ENCODE results near the gene STMN1. TPM values are rescaled to one million over a fixed set of nuclear protein-coding genes. Genes with fewer than 3 reads are reported as not detected.

The STMN1 gene
- total RNA-seq, 1 experiment from 2014 or later, result 368 TPM

DNA sequence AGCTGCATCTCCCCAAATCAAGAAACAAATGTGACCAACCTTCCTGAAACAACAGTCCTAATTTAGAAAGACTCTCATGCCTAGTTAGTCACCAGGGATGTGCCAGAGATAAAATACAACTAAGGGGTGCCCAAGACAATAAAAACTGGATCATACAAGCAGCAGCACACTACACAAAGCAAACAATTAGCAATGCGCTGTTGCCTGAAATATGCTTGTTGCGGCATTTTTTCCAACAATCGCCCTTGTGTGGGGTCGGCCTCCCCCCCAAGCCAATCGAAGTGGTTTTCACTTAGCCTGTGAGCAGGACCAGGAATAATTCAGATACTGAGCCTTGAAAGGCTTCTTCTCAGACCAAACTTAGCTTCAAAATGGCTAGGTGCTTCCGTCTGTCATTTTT, 1.4 kb upstream of the STMN1 start:
- Histone ChIP-seq H3K9ac (ENCODE audit: low read length) (no peak overlapping the region), H3K4me3 (replicated peaks in 1 of 2; ENCODE audit: low read depth in 1 of 2, low read length in 2 of 2) (no peak overlapping the region), H3K36me3 (ENCODE audit: control insufficient read depth in 1 of 2, insufficient read depth in 2 of 2, low read length in 2 of 2) (peaks cover 14 to 17% of the 10 kb centered on the region in 2 experiments), H3K27ac (ENCODE audit: low read depth, low read length) (no peak overlapping the region), H3K4me1 (ENCODE audit: control insufficient read depth in 1 of 2, insufficient read depth in 2 of 2, low read length in 2 of 2) (peaks cover 5 to 32% of the 10 kb centered on the region in 2 experiments), H3K27me3 (ENCODE audit: insufficient read depth, low read length) (no peaks in the 10 kb centered on the region), H2AFZ (ENCODE audit: low read depth, low read length, poor library complexity, severe bottlenecking) (no peak overlapping the region), H3K9me2 (ENCODE audit: insufficient read depth) (no peaks in the 10 kb centered on the region), H3K79me2 (ENCODE audit: insufficient read depth, low read length) (peaks cover 27% of the 10 kb centered on the region), H4K20me1 (ENCODE audit: insufficient read depth) (peaks cover 10% of the 10 kb centered on the region), H3K4me2 (ENCODE audit: low read length) (no peak overlapping the region), H3K9me3 (ENCODE audit: control insufficient read depth in 1 of 2, insufficient read depth in 1 of 2, low read depth in 1 of 2, low read length in 2 of 2) (no peaks in the 10 kb centered on the region)
- ChIA-PET RAD21 (ENCODE audit: low non-redundant PET in 1 of 2, low total read pairs in 2 of 2, uncharacterized antibody in 2 of 2, unreplicated experiment in 2 of 2) (no interaction called here), POLR2A (interaction anchor here (1.0 to 1.6 kb wide), 2 partner anchors 16 to 90 kb away, joined by 3 read pairs; partner anchors contain the start of gene PAFAH2), CTCF (interaction anchor here (1.5 kb wide), 1 partner anchor 90 kb away, joined by 3 read pairs; the partner anchor contains the start of gene PAFAH2)
- intact Hi-C loops (cut with micrococcal nuclease), result no loop called here
- DNase-seq (ENCODE audit: low read depth, low spot score) (no peak), ATAC-seq (no peak)
- TF ChIP-seq EZH2 (IDR thresholded peaks at IDR 0.05), result no peak
- TF ChIP-seq EZH2phosphoT487 (IDR thresholded peaks at IDR 0.05; ENCODE audit: borderline replicate concordance), result no peak
- TF ChIP-seq, protein P1, sequence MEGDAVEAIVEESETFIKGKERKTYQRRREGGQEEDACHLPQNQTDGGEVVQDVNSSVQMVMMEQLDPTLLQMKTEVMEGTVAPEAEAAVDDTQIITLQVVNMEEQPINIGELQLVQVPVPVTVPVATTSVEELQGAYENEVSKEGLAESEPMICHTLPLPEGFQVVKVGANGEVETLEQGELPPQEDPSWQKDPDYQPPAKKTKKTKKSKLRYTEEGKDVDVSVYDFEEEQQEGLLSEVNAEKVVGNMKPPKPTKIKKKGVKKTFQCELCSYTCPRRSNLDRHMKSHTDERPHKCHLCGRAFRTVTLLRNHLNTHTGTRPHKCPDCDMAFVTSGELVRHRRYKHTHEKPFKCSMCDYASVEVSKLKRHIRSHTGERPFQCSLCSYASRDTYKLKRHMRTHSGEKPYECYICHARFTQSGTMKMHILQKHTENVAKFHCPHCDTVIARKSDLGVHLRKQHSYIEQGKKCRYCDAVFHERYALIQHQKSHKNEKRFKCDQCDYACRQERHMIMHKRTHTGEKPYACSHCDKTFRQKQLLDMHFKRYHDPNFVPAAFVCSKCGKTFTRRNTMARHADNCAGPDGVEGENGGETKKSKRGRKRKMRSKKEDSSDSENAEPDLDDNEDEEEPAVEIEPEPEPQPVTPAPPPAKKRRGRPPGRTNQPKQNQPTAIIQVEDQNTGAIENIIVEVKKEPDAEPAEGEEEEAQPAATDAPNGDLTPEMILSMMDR (IDR thresholded peaks at IDR 0.05 in 2 of 3, conservative IDR thresholded peaks at IDR 0.05 in 1 of 3; ENCODE audit: borderline replicate concordance in 1 of 3, insufficient read depth in 1 of 3, low read depth in 2 of 3, low read length in 2 of 3), result no peak
- no peak for TF ChIP-seq RAD21 (IDR thresholded peaks at IDR 0.05; ENCODE audit: low read depth)
- TF ChIP-seq EGR1 (IDR thresholded peaks at IDR 0.05; ENCODE audit: low read depth), result no peak
- TF ChIP-seq POLR2AphosphoS5 (IDR thresholded peaks at IDR 0.05; ENCODE audit: low read depth, low read length), result no peak
- TF ChIP-seq POLR2A (IDR thresholded peaks at IDR 0.05; ENCODE audit: borderline replicate concordance, extremely low read depth, insufficient read depth, insufficient read length), result no peak
- TF ChIP-seq FOSL1 (IDR thresholded peaks at IDR 0.05; ENCODE audit: low read depth), result no peak
- no TSS peak for BruUV-seq (replicated peaks)
